Tibial nerve (tissue), 4 donors: Measurements from ENCODE around the gene SIX5.

ENCODE experiments used
- EP300 ChIP-seq, 2 donors: sonication (generic); formaldehyde crosslinking; IDR thresholded peaks; one replicate each; pipeline ENCODE4 v1.6.1; 2017; ENCODE audit warnings: antibody characterized with exemption in 2 of 2, mild to moderate bottlenecking in 1 of 2
- POLR2A ChIP-seq, 2 donors: fragments of 450-650 bp; IDR thresholded peaks; one replicate each; pipeline ENCODE4 v1.6.1; 2017; ENCODE audit warnings: antibody characterized with exemption in 2 of 2, mild to moderate bottlenecking in 2 of 2, moderate library complexity in 2 of 2
- TF ChIP-seq, protein P1 (sequence below), 5 experiments: fragments of 200-600 bp in 3 of 5; fragments of 450-650 bp in 2 of 5; sonication (generic) in 3 of 5; IDR thresholded peaks; one replicate each; pipeline ENCODE4 v1.5.1; 2016 to 2019; ENCODE audit warnings: antibody characterized with exemption in 5 of 5, mild to moderate bottlenecking in 3 of 5, moderate library complexity in 2 of 5

DNA sequence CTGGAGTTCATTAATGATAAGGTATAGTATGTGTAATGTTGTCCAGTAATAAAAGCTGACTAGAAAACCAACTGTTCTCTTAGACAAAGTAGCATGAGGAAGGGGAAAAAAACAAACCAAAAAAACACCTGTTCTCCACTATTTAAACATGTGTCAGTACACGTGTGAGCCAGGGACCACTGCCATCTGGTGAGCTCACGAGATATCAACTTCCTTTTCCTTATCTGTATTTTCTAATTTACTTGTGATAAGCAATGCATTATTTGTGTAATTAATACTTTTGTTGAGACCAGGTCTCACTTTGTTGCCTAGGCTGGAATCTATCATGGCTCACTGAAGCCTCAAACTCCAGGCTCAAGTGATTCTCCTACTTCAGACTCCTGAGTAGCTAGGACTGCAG is 4.3 kb upstream of the SIX5 start:
- TF ChIP-seq POLR2A (IDR thresholded peaks at IDR 0.05): no peak
- TF ChIP-seq, protein P1, sequence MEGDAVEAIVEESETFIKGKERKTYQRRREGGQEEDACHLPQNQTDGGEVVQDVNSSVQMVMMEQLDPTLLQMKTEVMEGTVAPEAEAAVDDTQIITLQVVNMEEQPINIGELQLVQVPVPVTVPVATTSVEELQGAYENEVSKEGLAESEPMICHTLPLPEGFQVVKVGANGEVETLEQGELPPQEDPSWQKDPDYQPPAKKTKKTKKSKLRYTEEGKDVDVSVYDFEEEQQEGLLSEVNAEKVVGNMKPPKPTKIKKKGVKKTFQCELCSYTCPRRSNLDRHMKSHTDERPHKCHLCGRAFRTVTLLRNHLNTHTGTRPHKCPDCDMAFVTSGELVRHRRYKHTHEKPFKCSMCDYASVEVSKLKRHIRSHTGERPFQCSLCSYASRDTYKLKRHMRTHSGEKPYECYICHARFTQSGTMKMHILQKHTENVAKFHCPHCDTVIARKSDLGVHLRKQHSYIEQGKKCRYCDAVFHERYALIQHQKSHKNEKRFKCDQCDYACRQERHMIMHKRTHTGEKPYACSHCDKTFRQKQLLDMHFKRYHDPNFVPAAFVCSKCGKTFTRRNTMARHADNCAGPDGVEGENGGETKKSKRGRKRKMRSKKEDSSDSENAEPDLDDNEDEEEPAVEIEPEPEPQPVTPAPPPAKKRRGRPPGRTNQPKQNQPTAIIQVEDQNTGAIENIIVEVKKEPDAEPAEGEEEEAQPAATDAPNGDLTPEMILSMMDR (IDR thresholded peaks at IDR 0.05): no peak
- no peak for TF ChIP-seq EP300 (IDR thresholded peaks at IDR 0.05)
